ENCODE data around the gene QPRT. TPM values are rescaled to one million over a fixed set of nuclear protein-coding genes. Genes with fewer than 3 reads are reported as not detected.
"Not testable (repeated sequence)": the region's sequence is repeated elsewhere in the genome, so short reads cannot be mapped to it uniquely, and the experiment has no call there.

QPRT gene
- total and polyA plus RNA-seq, 4 donors: 79.4 to 143 (median 100) TPM

DNA sequence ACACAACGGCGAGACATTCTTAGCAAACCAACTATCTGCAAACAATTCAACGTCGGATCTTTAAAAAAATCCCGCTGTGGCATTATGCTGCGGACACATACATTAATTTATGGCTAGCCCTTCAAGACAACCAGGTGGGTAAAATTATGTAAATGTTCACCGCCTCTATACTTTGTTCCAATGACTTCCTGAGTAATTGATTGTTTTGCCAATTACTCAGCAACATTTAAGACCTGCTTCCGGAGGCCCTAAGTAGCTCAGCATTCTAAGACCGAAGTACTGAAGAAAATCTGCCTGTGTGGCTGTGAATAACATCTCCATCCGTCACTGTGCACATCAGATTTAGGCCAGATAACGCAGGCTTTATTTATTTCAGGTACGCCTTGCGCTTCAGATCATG lies 23.3 kb downstream of the QPRT start (continued):
- TF ChIP-seq, protein P1, sequence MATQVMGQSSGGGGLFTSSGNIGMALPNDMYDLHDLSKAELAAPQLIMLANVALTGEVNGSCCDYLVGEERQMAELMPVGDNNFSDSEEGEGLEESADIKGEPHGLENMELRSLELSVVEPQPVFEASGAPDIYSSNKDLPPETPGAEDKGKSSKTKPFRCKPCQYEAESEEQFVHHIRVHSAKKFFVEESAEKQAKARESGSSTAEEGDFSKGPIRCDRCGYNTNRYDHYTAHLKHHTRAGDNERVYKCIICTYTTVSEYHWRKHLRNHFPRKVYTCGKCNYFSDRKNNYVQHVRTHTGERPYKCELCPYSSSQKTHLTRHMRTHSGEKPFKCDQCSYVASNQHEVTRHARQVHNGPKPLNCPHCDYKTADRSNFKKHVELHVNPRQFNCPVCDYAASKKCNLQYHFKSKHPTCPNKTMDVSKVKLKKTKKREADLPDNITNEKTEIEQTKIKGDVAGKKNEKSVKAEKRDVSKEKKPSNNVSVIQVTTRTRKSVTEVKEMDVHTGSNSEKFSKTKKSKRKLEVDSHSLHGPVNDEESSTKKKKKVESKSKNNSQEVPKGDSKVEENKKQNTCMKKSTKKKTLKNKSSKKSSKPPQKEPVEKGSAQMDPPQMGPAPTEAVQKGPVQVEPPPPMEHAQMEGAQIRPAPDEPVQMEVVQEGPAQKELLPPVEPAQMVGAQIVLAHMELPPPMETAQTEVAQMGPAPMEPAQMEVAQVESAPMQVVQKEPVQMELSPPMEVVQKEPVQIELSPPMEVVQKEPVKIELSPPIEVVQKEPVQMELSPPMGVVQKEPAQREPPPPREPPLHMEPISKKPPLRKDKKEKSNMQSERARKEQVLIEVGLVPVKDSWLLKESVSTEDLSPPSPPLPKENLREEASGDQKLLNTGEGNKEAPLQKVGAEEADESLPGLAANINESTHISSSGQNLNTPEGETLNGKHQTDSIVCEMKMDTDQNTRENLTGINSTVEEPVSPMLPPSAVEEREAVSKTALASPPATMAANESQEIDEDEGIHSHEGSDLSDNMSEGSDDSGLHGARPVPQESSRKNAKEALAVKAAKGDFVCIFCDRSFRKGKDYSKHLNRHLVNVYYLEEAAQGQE (IDR thresholded peaks at IDR 0.05): no peak
- TF ChIP-seq YY1 (IDR thresholded peaks at IDR 0.05) (no peak), FOXA2 (IDR thresholded peaks at IDR 0.05) (no peak), FOXA1 (IDR thresholded peaks at IDR 0.05) (no peak), GABPA (IDR thresholded peaks at IDR 0.05 in 1 of 2, conservative IDR thresholded peaks at IDR 0.05 in 1 of 2) (no peak)
- TF ChIP-seq, protein P2, sequence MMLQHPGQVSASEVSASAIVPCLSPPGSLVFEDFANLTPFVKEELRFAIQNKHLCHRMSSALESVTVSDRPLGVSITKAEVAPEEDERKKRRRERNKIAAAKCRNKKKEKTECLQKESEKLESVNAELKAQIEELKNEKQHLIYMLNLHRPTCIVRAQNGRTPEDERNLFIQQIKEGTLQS (IDR thresholded peaks at IDR 0.05): no peak

GRCh38 chr16:29705030-29705429 lies 26.1 kb downstream of the QPRT start:
- Histone ChIP-seq H3K27me3 (ENCODE audit: control insufficient read depth in 4 of 4, insufficient read depth in 4 of 4, low read length in 3 of 4) (no peaks in the 10 kb centered on the region), H3K36me3 (ENCODE audit: control insufficient read depth in 4 of 4, insufficient read depth in 3 of 4, low read depth in 1 of 4, low read length in 3 of 4) (no peaks in the 10 kb centered on the region), H3K27ac (ENCODE audit: low read depth in 1 of 2, low read length in 2 of 2) (no peak overlapping the region), H3K4me3 (ENCODE audit: low read depth in 1 of 3, low read length in 3 of 3) (no peak overlapping the region), H3K9ac (ENCODE audit: low read depth in 1 of 2, low read length in 2 of 2) (no peak overlapping the region), H3K4me1 (ENCODE audit: control insufficient read depth in 4 of 4, insufficient read depth in 4 of 4, low read length in 3 of 4) (peaks cover 0 to 3% (median under 1%) of the 10 kb centered on the region in 4 donors), H3K9me3 (ENCODE audit: control insufficient read depth in 4 of 4, low read length in 3 of 4) (no peaks in the 10 kb centered on the region)
- WGBS: 74% methylated on average over 2 of the region's 2 CpGs
- no peak for DNase-seq (ENCODE audit: low spot score)
- TF ChIP-seq HNF4A (conservative IDR thresholded peaks at IDR 0.05): no peak
- no peak for TF ChIP-seq RAD21 (IDR thresholded peaks at IDR 0.05)

DNA sequence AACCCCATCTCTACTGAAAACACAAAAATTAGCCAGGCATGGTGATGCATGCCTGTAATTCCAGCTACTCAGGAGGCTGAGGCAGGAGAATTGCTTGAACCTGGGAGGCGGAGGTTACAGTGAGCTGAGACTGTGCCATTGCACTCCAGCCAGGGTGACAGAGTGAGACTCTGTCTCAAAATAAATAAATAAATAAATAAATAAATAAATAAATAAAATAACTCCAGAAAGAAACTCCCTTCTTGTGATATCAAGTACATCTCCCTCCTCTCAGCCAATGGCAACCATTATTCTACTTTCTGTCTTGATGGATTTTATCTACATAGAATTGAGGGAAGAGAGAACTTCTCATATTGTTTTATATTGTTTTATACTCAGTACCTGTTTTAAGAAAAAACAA lies 28.2 kb downstream of the QPRT start:
- not testable (repeated sequence) for H3K4me3 ChIP-seq (ENCODE audit: low read depth in 1 of 3, low read length in 3 of 3); H3K9me3 ChIP-seq (ENCODE audit: control insufficient read depth in 4 of 4, low read length in 3 of 4); DNase-seq (ENCODE audit: low spot score); H3K27ac ChIP-seq (ENCODE audit: low read depth in 1 of 2, low read length in 2 of 2); H3K27me3 ChIP-seq (ENCODE audit: control insufficient read depth in 4 of 4, insufficient read depth in 4 of 4, low read length in 3 of 4); H3K36me3 ChIP-seq (ENCODE audit: control insufficient read depth in 4 of 4, insufficient read depth in 3 of 4, low read depth in 1 of 4, low read length in 3 of 4); H3K9ac ChIP-seq (ENCODE audit: low read depth in 1 of 2, low read length in 2 of 2); H3K4me1 ChIP-seq (ENCODE audit: control insufficient read depth in 4 of 4, insufficient read depth in 4 of 4, low read length in 3 of 4)
- WGBS: 96% methylated on average over 1 of the region's 1 CpG

- H3K36me3 ChIP-seq (ENCODE audit: control insufficient read depth in 4 of 4, insufficient read depth in 3 of 4, low read depth in 1 of 4, low read length in 3 of 4): no peaks in the 10 kb centered on the region
- DNase-seq (ENCODE audit: low spot score): no peak
- no peaks in the 10 kb centered on the region for H3K27me3 ChIP-seq (ENCODE audit: control insufficient read depth in 4 of 4, insufficient read depth in 4 of 4, low read length in 3 of 4)
- no peak overlapping the region for H3K27ac ChIP-seq (ENCODE audit: low read depth in 1 of 2, low read length in 2 of 2)
- no peak overlapping the region for H3K4me3 ChIP-seq (ENCODE audit: low read depth in 1 of 3, low read length in 3 of 3)
- no peaks in the 10 kb centered on the region for H3K9me3 ChIP-seq (ENCODE audit: control insufficient read depth in 4 of 4, low read length in 3 of 4)
- no peak overlapping the region for H3K9ac ChIP-seq (ENCODE audit: low read depth in 1 of 2, low read length in 2 of 2)
- peaks cover 0 to 5% (median under 1%) of the 10 kb centered on the region in 4 donors for H3K4me1 ChIP-seq (ENCODE audit: control insufficient read depth in 4 of 4, insufficient read depth in 4 of 4, low read length in 3 of 4)
- WGBS: 82% methylated on average over 16 of the region's 16 CpGs
- TF ChIP-seq RXRA (IDR thresholded peaks at IDR 0.05) (no peak), NR2F2 (IDR thresholded peaks at IDR 0.05) (no peak), FOXA2 (IDR thresholded peaks at IDR 0.05) (no peak), HNF4A (conservative IDR thresholded peaks at IDR 0.05) (no peak), ZBTB33 (IDR thresholded peaks at IDR 0.05) (no peak), MAX (IDR thresholded peaks at IDR 0.05) (no peak), JUND (IDR thresholded peaks at IDR 0.05) (no peak), RAD21 (IDR thresholded peaks at IDR 0.05) (no peak), FOXA1 (IDR thresholded peaks at IDR 0.05) (no peak), HNF4G (IDR thresholded peaks at IDR 0.05) (no peak), SP1 (IDR thresholded peaks at IDR 0.05) (no peak), EGR1 (IDR thresholded peaks at IDR 0.05; ENCODE audit: low read depth in 2 of 2) (no peak)
- TF ChIP-seq, protein P2 (IDR thresholded peaks at IDR 0.05): no peak
- TF ChIP-seq, protein P1 (IDR thresholded peaks at IDR 0.05): no peak
These were observed 30.1 kb downstream of the QPRT start for GRCh38 chr16:29708917-29709600.

All from liver (tissue), 9 donors.